ENCODE results near the gene SMIM41. TPM values are rescaled to one million over a fixed set of nuclear protein-coding genes. Genes with fewer than 3 reads are reported as not detected.

Gene SMIM41
- total RNA-seq, 1 donor from 2014 or later = not detected

DNA sequence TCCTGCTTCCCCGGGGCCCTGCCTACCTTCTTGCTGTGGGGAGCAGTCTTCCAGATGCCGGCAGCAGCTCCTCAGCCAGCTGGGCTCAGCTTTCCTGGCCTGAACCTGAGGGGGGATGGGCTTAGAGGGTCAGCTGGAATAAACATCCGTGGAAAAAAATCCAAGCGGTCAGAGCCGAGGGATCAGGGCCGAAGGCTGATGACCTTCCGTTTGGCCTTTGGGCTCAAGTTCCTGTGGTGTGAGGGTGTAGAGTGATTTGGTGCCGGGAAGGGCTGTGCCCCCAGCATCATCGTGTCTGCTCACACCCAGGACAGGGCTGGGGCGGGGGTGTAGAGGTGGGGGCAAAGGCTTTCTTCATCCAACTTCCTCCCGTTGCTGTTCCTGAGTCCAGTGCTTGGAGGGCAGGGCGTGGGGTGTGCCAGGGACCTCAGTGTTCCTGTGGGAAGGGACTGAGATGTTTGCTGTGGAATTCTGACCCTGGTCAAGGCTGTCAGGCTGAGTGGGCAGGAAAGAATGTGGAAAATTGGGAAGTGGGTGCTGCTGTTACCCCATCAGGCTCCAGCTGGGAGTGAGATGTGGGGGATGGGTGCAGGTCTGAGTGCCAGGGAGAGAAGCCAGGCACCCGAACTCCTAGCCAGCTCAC, 2.6 kb downstream of the SMIM41 start:
- Mint-ChIP-seq H3K36me3 (ENCODE audit: unreplicated experiment) (peaks cover 8% of the 10 kb centered on the region), H3K27me3 (ENCODE audit: unreplicated experiment) (peaks cover 3% of the 10 kb centered on the region), H3K9me3 (ENCODE audit: unreplicated experiment) (no peaks in the 10 kb centered on the region), H3K4me1 (ENCODE audit: unreplicated experiment) (peaks cover 24% of the 10 kb centered on the region), H3K4me3 (ENCODE audit: unreplicated experiment) (no peak overlapping the region), H3K27ac (ENCODE audit: unreplicated experiment) (peak overlapping the region; percentile 47)
- TF ChIP-seq, protein P1, sequence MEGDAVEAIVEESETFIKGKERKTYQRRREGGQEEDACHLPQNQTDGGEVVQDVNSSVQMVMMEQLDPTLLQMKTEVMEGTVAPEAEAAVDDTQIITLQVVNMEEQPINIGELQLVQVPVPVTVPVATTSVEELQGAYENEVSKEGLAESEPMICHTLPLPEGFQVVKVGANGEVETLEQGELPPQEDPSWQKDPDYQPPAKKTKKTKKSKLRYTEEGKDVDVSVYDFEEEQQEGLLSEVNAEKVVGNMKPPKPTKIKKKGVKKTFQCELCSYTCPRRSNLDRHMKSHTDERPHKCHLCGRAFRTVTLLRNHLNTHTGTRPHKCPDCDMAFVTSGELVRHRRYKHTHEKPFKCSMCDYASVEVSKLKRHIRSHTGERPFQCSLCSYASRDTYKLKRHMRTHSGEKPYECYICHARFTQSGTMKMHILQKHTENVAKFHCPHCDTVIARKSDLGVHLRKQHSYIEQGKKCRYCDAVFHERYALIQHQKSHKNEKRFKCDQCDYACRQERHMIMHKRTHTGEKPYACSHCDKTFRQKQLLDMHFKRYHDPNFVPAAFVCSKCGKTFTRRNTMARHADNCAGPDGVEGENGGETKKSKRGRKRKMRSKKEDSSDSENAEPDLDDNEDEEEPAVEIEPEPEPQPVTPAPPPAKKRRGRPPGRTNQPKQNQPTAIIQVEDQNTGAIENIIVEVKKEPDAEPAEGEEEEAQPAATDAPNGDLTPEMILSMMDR (IDR thresholded peaks at IDR 0.05) = no peak
- DNase-seq (ENCODE audit: extremely low spot score, unreplicated experiment) = no peak

DNA sequence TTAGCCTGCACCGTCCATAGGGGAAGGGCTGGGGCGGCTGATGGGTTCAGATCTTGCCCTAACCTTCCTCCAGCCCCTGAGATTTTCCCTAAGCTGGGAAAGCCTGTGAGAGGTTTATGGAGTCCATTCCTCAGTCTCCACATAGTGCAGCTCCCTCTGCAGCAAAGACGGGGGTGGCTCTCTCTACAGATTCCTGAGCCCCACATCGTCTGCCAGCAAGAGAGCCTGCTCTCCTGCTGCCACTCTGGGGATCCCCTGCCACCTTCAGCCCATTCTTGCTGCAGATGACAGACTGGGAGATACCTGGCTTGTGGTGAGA, 3.1 kb downstream of the SMIM41 start:
- H3K9me3 Mint-ChIP-seq (ENCODE audit: unreplicated experiment) = no peaks in the 10 kb centered on the region
- H3K36me3 Mint-ChIP-seq (ENCODE audit: unreplicated experiment) = peaks cover 7% of the 10 kb centered on the region
- DNase-seq (ENCODE audit: extremely low spot score, unreplicated experiment) = no peak
- H3K27ac Mint-ChIP-seq (ENCODE audit: unreplicated experiment) = no peak overlapping the region
- TF ChIP-seq, protein P1 (IDR thresholded peaks at IDR 0.05) = no peak
- H3K4me3 Mint-ChIP-seq (ENCODE audit: unreplicated experiment) = no peak overlapping the region
- peaks cover 24% of the 10 kb centered on the region for H3K4me1 Mint-ChIP-seq (ENCODE audit: unreplicated experiment)
- peaks cover 3% of the 10 kb centered on the region for H3K27me3 Mint-ChIP-seq (ENCODE audit: unreplicated experiment)

DNA sequence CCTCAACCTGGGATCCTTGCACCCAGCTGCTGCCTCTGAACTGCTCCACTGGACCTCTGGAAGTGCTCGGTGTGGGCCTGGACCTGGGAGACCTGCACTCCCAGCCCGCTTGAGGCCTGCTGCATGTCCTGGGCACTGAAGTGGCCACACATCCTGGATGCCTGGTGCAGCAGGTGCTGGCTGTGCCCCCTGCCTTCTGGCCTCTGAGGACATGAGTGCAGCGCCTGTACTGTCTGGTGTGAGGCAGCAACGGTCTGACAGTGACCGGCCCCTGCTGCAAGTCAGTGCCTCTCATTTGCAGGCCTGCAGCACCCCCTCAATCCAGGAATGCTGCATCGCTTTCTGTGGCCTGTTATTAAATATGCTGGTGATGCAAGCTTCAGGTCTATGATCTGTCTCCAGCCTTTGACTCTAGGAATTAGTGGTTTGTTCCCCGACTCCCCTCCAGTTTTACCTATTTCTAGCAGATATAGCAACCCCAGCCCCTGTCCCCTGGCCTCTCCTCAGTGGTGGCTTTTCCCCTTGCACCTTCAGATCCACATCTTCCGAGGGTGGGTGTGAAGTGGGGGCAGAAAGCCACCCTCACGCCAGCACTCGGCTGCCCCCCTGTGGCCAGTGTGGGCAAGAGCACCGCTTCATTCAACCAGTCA, 3.6 kb downstream of the SMIM41 start:
- Mint-ChIP-seq H3K9me3 (ENCODE audit: unreplicated experiment) (no peaks in the 10 kb centered on the region), H3K27me3 (ENCODE audit: unreplicated experiment) (peaks cover 3% of the 10 kb centered on the region), H3K4me3 (ENCODE audit: unreplicated experiment) (no peak overlapping the region), H3K4me1 (ENCODE audit: unreplicated experiment) (peaks cover 24% of the 10 kb centered on the region), H3K36me3 (ENCODE audit: unreplicated experiment) (peaks cover 2% of the 10 kb centered on the region), H3K27ac (ENCODE audit: unreplicated experiment) (peak overlapping the region; percentile 69)
- DNase-seq (ENCODE audit: extremely low spot score, unreplicated experiment) = no peak
- TF ChIP-seq, protein P1 (IDR thresholded peaks at IDR 0.05) = peak; percentile 98

DNA sequence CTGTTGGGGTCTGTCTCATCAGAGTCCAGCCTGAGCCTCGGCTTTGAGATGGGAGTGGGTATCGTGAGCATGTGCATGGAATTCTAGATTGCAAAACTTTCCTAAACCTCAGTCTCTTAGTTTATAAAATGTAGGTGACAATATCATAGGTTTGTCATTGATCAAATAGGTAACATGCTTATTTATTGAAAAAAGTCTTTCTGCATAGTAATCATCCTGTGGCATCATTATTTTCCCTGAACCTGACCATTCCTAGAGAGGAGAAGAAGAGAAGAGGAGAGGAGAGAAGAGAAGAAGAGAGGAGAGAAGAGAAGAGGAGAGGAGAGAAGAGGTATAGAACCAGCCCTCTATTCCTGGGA, 4.1 kb downstream of the SMIM41 start:
- Mint-ChIP-seq H3K4me1 (ENCODE audit: unreplicated experiment) (peaks cover 24% of the 10 kb centered on the region), H3K9me3 (ENCODE audit: unreplicated experiment) (no peaks in the 10 kb centered on the region), H3K36me3 (ENCODE audit: unreplicated experiment) (no peaks in the 10 kb centered on the region), H3K27ac (ENCODE audit: unreplicated experiment) (no peak overlapping the region), H3K4me3 (ENCODE audit: unreplicated experiment) (no peak overlapping the region), H3K27me3 (ENCODE audit: unreplicated experiment) (peaks cover 5% of the 10 kb centered on the region)
- DNase-seq (ENCODE audit: extremely low spot score, unreplicated experiment) = no peak
- TF ChIP-seq, protein P1 (IDR thresholded peaks at IDR 0.05) = no peak

DNA sequence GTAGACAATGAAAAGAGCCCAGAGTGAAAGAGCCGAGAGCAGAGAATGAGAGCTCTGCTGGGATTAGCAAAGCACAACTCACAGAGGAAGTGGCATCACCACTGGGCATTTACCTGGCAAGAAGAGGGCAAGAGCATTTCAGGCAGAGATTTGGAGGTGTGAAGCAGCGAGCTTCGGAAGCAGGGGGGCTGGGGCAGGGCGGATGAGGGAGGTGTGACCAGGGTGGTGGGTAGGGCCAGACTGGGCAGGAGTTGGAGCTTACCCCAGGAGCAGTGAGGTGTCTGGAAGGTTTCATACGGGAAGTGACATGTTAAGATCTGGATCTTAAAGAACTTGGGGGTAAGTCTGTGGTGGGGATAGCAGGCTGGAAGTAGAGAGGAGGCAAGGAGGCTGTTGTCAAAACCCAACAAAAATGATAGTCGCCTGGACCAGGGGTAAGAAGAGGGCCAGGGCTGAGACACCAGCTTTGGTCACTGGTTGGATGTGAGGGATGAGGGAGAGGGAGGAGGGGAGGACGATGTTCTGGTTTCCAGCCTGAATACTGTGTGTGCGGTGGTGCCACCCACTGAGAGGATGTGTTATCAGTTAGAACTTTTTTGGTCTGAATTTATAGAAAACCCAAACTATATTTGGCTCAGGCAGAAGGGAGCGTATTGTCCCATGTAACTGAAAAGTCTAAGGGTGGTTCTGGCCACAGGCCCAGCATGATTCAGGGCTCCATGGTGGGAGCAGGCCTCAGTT, 5.2 kb downstream of the SMIM41 start:
- no peak overlapping the region for H3K27ac Mint-ChIP-seq (ENCODE audit: unreplicated experiment)

More for the DNA sequence above, 5.2 kb downstream of the SMIM41 start:
- Mint-ChIP-seq H3K4me1 (ENCODE audit: unreplicated experiment) (peaks cover 24% of the 10 kb centered on the region), H3K27me3 (ENCODE audit: unreplicated experiment) (peaks cover 10% of the 10 kb centered on the region), H3K4me3 (ENCODE audit: unreplicated experiment) (no peak overlapping the region), H3K36me3 (ENCODE audit: unreplicated experiment) (no peaks in the 10 kb centered on the region), H3K9me3 (ENCODE audit: unreplicated experiment) (no peaks in the 10 kb centered on the region)
- TF ChIP-seq, protein P1 (IDR thresholded peaks at IDR 0.05) = no peak
- no peak for DNase-seq (ENCODE audit: extremely low spot score, unreplicated experiment)

Measured in osteocyte (in vitro differentiated cells).